Suppressor macrophage (primary cell): Measurements from ENCODE around the gene RBM26.

Experiments used
- DNase-seq, 4 experiments: peaks; one replicate each; pipeline ENCODE4 v3.0.0-alpha.2; 2020 to 2022

Gene RBM26

GRCh38 chr13:79419365-79419764 lies 13.3 kb upstream of the RBM26 start:
- DNase-seq, result no peak

- no peak for DNase-seq
Measured at GRCh38 chr13:79417741-79418140, 11.7 kb upstream of the RBM26 start.

- no peak for DNase-seq
Measured at GRCh38 chr13:79413521-79413920, 7.5 kb upstream of the RBM26 start.

- DNase-seq, result no peak
Measured at GRCh38 chr13:79409828-79410227, 3.8 kb upstream of the RBM26 start.

- DNase-seq, result no peak
Measured at GRCh38 chr13:79407349-79407979, 1.4 kb upstream of the RBM26 start.

- no peak for DNase-seq
Measured at GRCh38 chr13:79406597-79406908, 498 bp upstream of the RBM26 start.

GRCh38 chr13:79405501-79405830 lies 589 bp downstream of the RBM26 start:
- DNase-seq, result peak in 1 of 4 experiments; percentile 47

- DNase-seq, result peak in 3 of 4 experiments; percentile 13 to 22 (median 13)
Measured at GRCh38 chr13:79404985-79405384, 1.1 kb downstream of the RBM26 start.

- DNase-seq, result peak in 3 of 4 experiments; percentile 16 to 21 (median 19)
Measured at GRCh38 chr13:79404361-79404760, 1.7 kb downstream of the RBM26 start.

GRCh38 chr13:79403113-79403512 lies 2.9 kb downstream of the RBM26 start:
- no peak for DNase-seq

- no peak for DNase-seq
Measured at GRCh38 chr13:79402679-79403078, 3.4 kb downstream of the RBM26 start.

GRCh38 chr13:79402074-79402635 lies 3.9 kb downstream of the RBM26 start:
- no peak for DNase-seq

GRCh38 chr13:79401259-79402070 lies 4.6 kb downstream of the RBM26 start:
- peak in 3 of 4 experiments; percentile 17 to 46 (median 34) for DNase-seq

GRCh38 chr13:79398915-79399314 lies 7.1 kb downstream of the RBM26 start:
- no peak for DNase-seq

GRCh38 chr13:79398127-79398526 lies 7.9 kb downstream of the RBM26 start:
- peak in 2 of 4 experiments; percentile 14 to 34 for DNase-seq

- no peak for DNase-seq
Measured at GRCh38 chr13:79395881-79396280, 10.2 kb downstream of the RBM26 start.

- peak in 3 of 4 experiments; percentile 52 to 62 (median 53) for DNase-seq
Measured at GRCh38 chr13:79393564-79394249, 12.3 kb downstream of the RBM26 start.

GRCh38 chr13:79392882-79393563 lies 13.0 kb downstream of the RBM26 start:
- DNase-seq, result peak in 3 of 4 experiments; percentile 23 to 32 (median 29)

- peak in 2 of 4 experiments; percentile 65 to 70 for DNase-seq
Measured at GRCh38 chr13:79389026-79389425, 17.0 kb downstream of the RBM26 start.

- DNase-seq, result no peak
Measured at GRCh38 chr13:79387853-79388252, 18.2 kb downstream of the RBM26 start.

GRCh38 chr13:79386125-79386826 lies 19.8 kb downstream of the RBM26 start:
- no peak for DNase-seq

GRCh38 chr13:79385694-79386093 lies 20.4 kb downstream of the RBM26 start:
- peak; percentile 22 to 58 (median 43) for DNase-seq
